ENCODE results near the gene USP6NL. TPM values are rescaled to one million over a fixed set of nuclear protein-coding genes. Genes with fewer than 3 reads are reported as not detected.

Gene USP6NL
- total RNA-seq, 1 experiment from 2014 or later: 24.6 TPM

DNA sequence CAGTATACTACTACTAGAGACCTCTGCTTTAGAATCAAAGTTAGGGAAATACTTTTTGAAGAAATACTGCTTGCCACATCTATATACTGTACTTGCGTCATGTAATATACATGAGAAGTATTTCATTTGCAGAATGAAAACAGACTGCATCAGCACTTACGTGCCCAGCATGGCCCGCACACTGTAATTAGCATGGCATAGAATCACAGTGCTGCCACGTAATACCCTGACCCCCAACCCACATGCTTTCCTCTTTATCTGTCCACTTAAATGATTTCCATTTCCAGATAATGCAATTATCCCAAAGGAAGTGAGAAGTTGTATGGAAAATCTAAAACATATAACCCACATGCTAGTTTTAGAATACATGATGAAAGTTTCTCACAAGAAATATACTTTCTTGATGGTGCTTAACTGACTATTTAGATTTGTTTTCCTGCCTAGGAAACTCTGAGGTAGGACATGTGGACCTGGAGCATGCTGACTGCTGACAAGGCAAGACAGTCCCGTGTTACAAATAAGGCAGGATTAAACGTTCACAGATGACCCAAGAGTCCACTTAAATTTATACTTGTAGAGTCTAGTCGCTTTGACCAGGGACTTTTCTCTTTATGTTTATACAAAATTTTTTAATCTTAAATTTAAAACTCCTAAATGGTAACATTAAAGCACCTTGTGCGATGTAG, 12.6 kb downstream of the USP6NL start:
- DNase-seq (ENCODE audit: low read depth, low spot score) (no peak), ATAC-seq (no peak)
- Histone ChIP-seq H3K4me3 (replicated peaks in 1 of 2; ENCODE audit: low read depth in 1 of 2, low read length in 2 of 2) (no peak overlapping the region), H4K20me1 (ENCODE audit: insufficient read depth) (peaks cover 4% of the 10 kb centered on the region; the same call in 1 of the 2 replicates), H3K27me3 (ENCODE audit: insufficient read depth, low read length) (no peaks in the 10 kb centered on the region), H3K27ac (ENCODE audit: low read depth, low read length) (no peak overlapping the region), H3K79me2 (ENCODE audit: insufficient read depth, low read length) (peaks cover 97% of the 10 kb centered on the region), H3K9me3 (ENCODE audit: control insufficient read depth in 1 of 2, insufficient read depth in 1 of 2, low read depth in 1 of 2, low read length in 2 of 2) (no peaks in the 10 kb centered on the region), H2AFZ (ENCODE audit: low read depth, low read length, poor library complexity, severe bottlenecking) (no peak overlapping the region), H3K4me2 (ENCODE audit: low read length) (no peak overlapping the region), H3K36me3 (ENCODE audit: control insufficient read depth in 1 of 2, insufficient read depth in 2 of 2, low read length in 2 of 2) (no peaks in the 10 kb centered on the region), H3K9me2 (ENCODE audit: insufficient read depth) (no peaks in the 10 kb centered on the region), H3K9ac (ENCODE audit: low read length) (no peak overlapping the region), H3K4me1 (ENCODE audit: control insufficient read depth in 1 of 2, insufficient read depth in 2 of 2, low read length in 2 of 2) (peaks cover 13 to 20% of the 10 kb centered on the region in 2 experiments)
- POLR2A ChIA-PET: no interaction called here
- RAD21 ChIA-PET (ENCODE audit: low non-redundant PET in 1 of 2, low total read pairs in 2 of 2, uncharacterized antibody in 2 of 2, unreplicated experiment in 2 of 2): no interaction called here
- TF ChIP-seq CEBPB (IDR thresholded peaks at IDR 0.05; ENCODE audit: low read depth) (no peak), TCF7L2 (IDR thresholded peaks at IDR 0.05; ENCODE audit: borderline replicate concordance, extremely low read depth, insufficient read depth, insufficient read length) (no peak), ZNF274 (IDR thresholded peaks at IDR 0.05; ENCODE audit: low read depth, low read length) (no peak), JUND (IDR thresholded peaks at IDR 0.05) (no peak), POLR2AphosphoS5 (IDR thresholded peaks at IDR 0.05; ENCODE audit: low read depth, low read length) (no peak), MAX (IDR thresholded peaks at IDR 0.05) (no peak), EGR1 (IDR thresholded peaks at IDR 0.05; ENCODE audit: low read depth) (no peak), ELF1 (IDR thresholded peaks at IDR 0.05; ENCODE audit: borderline replicate concordance, low read depth) (no peak), EZH2phosphoT487 (IDR thresholded peaks at IDR 0.05; ENCODE audit: borderline replicate concordance) (no peak), EZH2 (IDR thresholded peaks at IDR 0.05) (no peak)
- CTCF ChIA-PET: no interaction called here
- intact Hi-C loops (cut with micrococcal nuclease): no loop called here
- no TSS peak for BruUV-seq (replicated peaks)

DNA sequence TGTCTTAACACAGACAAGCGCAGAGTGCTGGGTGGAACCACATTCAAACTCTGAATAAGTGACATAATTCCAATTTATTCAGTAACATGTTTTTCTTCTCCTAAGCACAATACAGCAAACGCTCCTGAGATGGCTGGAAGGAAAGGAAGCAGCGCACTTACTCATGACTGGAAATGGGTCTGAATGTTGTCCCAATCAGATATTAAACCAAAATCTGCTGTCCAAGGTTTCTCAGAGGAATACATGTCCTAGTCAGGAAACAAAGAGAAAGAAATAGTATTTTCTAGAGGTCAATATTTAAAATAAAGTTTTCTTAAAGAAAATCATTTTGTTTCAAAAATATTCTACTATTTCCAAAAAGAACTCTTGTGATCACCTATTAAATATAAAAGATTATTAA, 14.0 kb downstream of the USP6NL start:
- peaks cover 4% of the 10 kb centered on the region; the same call in 1 of the 2 replicates for H4K20me1 ChIP-seq (ENCODE audit: insufficient read depth)
- no peaks in the 10 kb centered on the region for H3K36me3 ChIP-seq (ENCODE audit: control insufficient read depth in 1 of 2, insufficient read depth in 2 of 2, low read length in 2 of 2)
- no peaks in the 10 kb centered on the region for H3K9me2 ChIP-seq (ENCODE audit: insufficient read depth)
- H3K9me3 ChIP-seq (ENCODE audit: control insufficient read depth in 1 of 2, insufficient read depth in 1 of 2, low read depth in 1 of 2, low read length in 2 of 2): no peaks in the 10 kb centered on the region
- peaks cover 0 to 6% of the 10 kb centered on the region in 2 experiments; a peak in 2 of 4 replicates for H3K4me1 ChIP-seq (ENCODE audit: control insufficient read depth in 1 of 2, insufficient read depth in 2 of 2, low read length in 2 of 2)
- DNase-seq (ENCODE audit: low read depth, low spot score) (no peak), ATAC-seq (no peak)
- intact Hi-C loops (cut with micrococcal nuclease): no loop called here
- H3K4me2 ChIP-seq (ENCODE audit: low read length): no peak overlapping the region
- H3K4me3 ChIP-seq (replicated peaks in 1 of 2; ENCODE audit: low read depth in 1 of 2, low read length in 2 of 2): no peak overlapping the region
- H3K9ac ChIP-seq (ENCODE audit: low read length): no peak overlapping the region
- H3K79me2 ChIP-seq (ENCODE audit: insufficient read depth, low read length): peaks cover 96% of the 10 kb centered on the region
- H3K27ac ChIP-seq (ENCODE audit: low read depth, low read length): no peak overlapping the region
- BruUV-seq (replicated peaks): no TSS peak
- H2AFZ ChIP-seq (ENCODE audit: low read depth, low read length, poor library complexity, severe bottlenecking): no peak overlapping the region
- ChIA-PET CTCF (no interaction called here), RAD21 (ENCODE audit: low non-redundant PET in 1 of 2, low total read pairs in 2 of 2, uncharacterized antibody in 2 of 2, unreplicated experiment in 2 of 2) (no interaction called here), POLR2A (no interaction called here)
- TF ChIP-seq SRF (IDR thresholded peaks at IDR 0.05; ENCODE audit: low read depth): no peak
- TF ChIP-seq ZBTB33 (IDR thresholded peaks at IDR 0.05; ENCODE audit: extremely low read depth, insufficient replicate concordance, low read length): no peak
- no peak for TF ChIP-seq EZH2phosphoT487 (IDR thresholded peaks at IDR 0.05; ENCODE audit: borderline replicate concordance)
- no peak for TF ChIP-seq ZFX (IDR thresholded peaks at IDR 0.05)
- H3K27me3 ChIP-seq (ENCODE audit: insufficient read depth, low read length): no peaks in the 10 kb centered on the region
